H9 (cell line): ENCODE measurements around the gene SOCS3. TPM values are rescaled to one million over a fixed set of nuclear protein-coding genes. Genes with fewer than 3 reads are reported as not detected.

Experiments used
- DNase-seq: peaks from one replicate; pipeline ENCODE4 v3.0.0-alpha.2; 2017
- H2AFZ ChIP-seq: one replicate; pipeline ENCODE4 v1.6.1; 2013; ENCODE audit warnings: mild to moderate bottlenecking, low read length, control low read depth, moderate library complexity
- H2AK5ac ChIP-seq: 2 replicates; pipeline ENCODE4 v1.6.1; 2013; ENCODE audit warnings: low read length, control low read depth, mixed read lengths; ENCODE audit not compliant: insufficient read length
- H2BK120ac ChIP-seq: one replicate; pipeline ENCODE4 v1.6.1; 2013; ENCODE audit warnings: low read depth, mild to moderate bottlenecking, low read length, control low read depth, inconsistent platforms; ENCODE audit not compliant: poor library complexity, severe bottlenecking
- H2BK12ac ChIP-seq: 2 replicates; pipeline ENCODE4 v1.6.1; 2013; ENCODE audit warnings: low read length, control low read depth, mixed read lengths, low read depth; ENCODE audit not compliant: insufficient read length
- H2BK15ac ChIP-seq: 2 replicates; pipeline ENCODE4 v1.6.1; 2013; ENCODE audit warnings: low read depth, low read length, control low read depth
- H2BK20ac ChIP-seq: one replicate; pipeline ENCODE4 v1.6.1; 2013; ENCODE audit warnings: low read depth, mild to moderate bottlenecking, low read length, control low read depth, inconsistent platforms; ENCODE audit not compliant: poor library complexity, severe bottlenecking
- H2BK5ac ChIP-seq: 2 replicates; pipeline ENCODE4 v1.6.1; 2013; ENCODE audit warnings: low read length, control low read depth, mixed read lengths; ENCODE audit not compliant: insufficient read length
- H3K14ac ChIP-seq: 2 replicates; pipeline ENCODE4 v1.6.1; 2013; ENCODE audit warnings: low read length, control low read depth; ENCODE audit not compliant: insufficient read depth
- H3K18ac ChIP-seq: 2 replicates; pipeline ENCODE4 v1.6.1; 2013; ENCODE audit warnings: low read depth, mild to moderate bottlenecking, mixed read lengths, low read length, control low read depth; ENCODE audit not compliant: insufficient read length
- H3K23ac ChIP-seq: 2 replicates; pipeline ENCODE4 v1.6.1; 2013; ENCODE audit warnings: low read length, control low read depth, mixed read lengths, low read depth; ENCODE audit not compliant: insufficient read length
- H3K23me2 ChIP-seq: 2 replicates; pipeline ENCODE4 v1.6.1; 2013; ENCODE audit warnings: low read depth, mild to moderate bottlenecking, mixed read lengths, low read length, control low read depth; ENCODE audit not compliant: insufficient read length, poor library complexity, severe bottlenecking
- H3K27ac ChIP-seq: 2 replicates; pipeline ENCODE4 v1.5.1; 2013; ENCODE audit warnings: low read length, control low read depth, mixed read lengths, low read depth; ENCODE audit not compliant: insufficient read length
- H3K27me3 ChIP-seq: 2 replicates; pipeline ENCODE4 v1.6.1; 2013; ENCODE audit warnings: low read length, control low read depth, inconsistent platforms; ENCODE audit not compliant: insufficient read depth
- H3K4ac ChIP-seq: 2 replicates; pipeline ENCODE4 v1.6.1; 2013; ENCODE audit warnings: low read depth, mild to moderate bottlenecking, control low read depth, inconsistent platforms, low read length, moderate library complexity
- H3K4me1 ChIP-seq: 2 replicates; pipeline ENCODE4 v1.6.1; 2013; ENCODE audit warnings: low read length, control low read depth, inconsistent platforms; ENCODE audit not compliant: insufficient read depth
- H3K4me2 ChIP-seq: 2 replicates; pipeline ENCODE4 v1.6.1; 2013; ENCODE audit warnings: low read length, control low read depth, mixed read lengths; ENCODE audit not compliant: insufficient read length, insufficient read depth
- H3K56ac ChIP-seq: 2 replicates; pipeline ENCODE4 v1.6.1; 2013; ENCODE audit warnings: low read depth, mild to moderate bottlenecking, mixed read lengths, low read length, control low read depth; ENCODE audit not compliant: insufficient read length
- H3K79me1 ChIP-seq: 2 replicates; pipeline ENCODE4 v1.6.1; 2013; ENCODE audit warnings: low read depth, mild to moderate bottlenecking, moderate library complexity, low read length, control low read depth, inconsistent platforms; ENCODE audit not compliant: insufficient read depth, poor library complexity, severe bottlenecking
- H3K79me2 ChIP-seq: 2 replicates; pipeline ENCODE4 v1.6.1; 2013; ENCODE audit warnings: low read length, control low read depth, inconsistent platforms; ENCODE audit not compliant: insufficient read depth
- H3K9ac ChIP-seq: 2 replicates; pipeline ENCODE4 v1.6.1; 2013; ENCODE audit warnings: low read length, control low read depth, mixed read lengths; ENCODE audit not compliant: insufficient read length; ENCODE audit errors: extremely low read depth
- H3K9me3 ChIP-seq: one replicate; pipeline ENCODE4 v1.6.1; 2013; ENCODE audit warnings: low read depth, low read length, inconsistent platforms; ENCODE audit not compliant: control insufficient read depth
- H3T11ph ChIP-seq: one replicate; pipeline ENCODE4 v1.6.1; 2013; ENCODE audit warnings: mild to moderate bottlenecking, low read length, control low read depth, inconsistent platforms
- H4K20me1 ChIP-seq: one replicate; pipeline ENCODE4 v1.6.1; 2013; ENCODE audit not compliant: control insufficient read depth, insufficient read length, insufficient read depth
- H4K5ac ChIP-seq: 2 replicates; pipeline ENCODE4 v1.6.1; 2013; ENCODE audit warnings: low read depth, mild to moderate bottlenecking, mixed read lengths, low read length, control low read depth; ENCODE audit not compliant: insufficient read length
- H4K8ac ChIP-seq: replicated peaks from 2 replicates; pipeline ENCODE4 v1.6.1; 2013; ENCODE audit warnings: low read length, control low read depth, mixed read lengths, low read depth; ENCODE audit not compliant: insufficient read length
- H4K91ac ChIP-seq: 2 replicates; pipeline ENCODE4 v1.6.1; 2013; ENCODE audit warnings: low read depth, mild to moderate bottlenecking, moderate library complexity, mixed read lengths, low read length, control low read depth; ENCODE audit not compliant: insufficient read length
- H3K27ac Mint-ChIP-seq, 3 experiments: 2 replicates in 2 of 3; 3 replicates in 1 of 3; pipeline ENCODE4 v1.8.0; 2020 to 2021; ENCODE audit warnings: mixed read lengths in 3 of 3, mild to moderate bottlenecking in 1 of 3, moderate library complexity in 1 of 3
- H3K27me3 Mint-ChIP-seq: 2 replicates; pipeline ENCODE4 v1.8.0; 2021; ENCODE audit warnings: low read depth, mild to moderate bottlenecking, moderate library complexity, mixed read lengths
- H3K36me3 Mint-ChIP-seq, 3 experiments: 2 replicates in 2 of 3; 3 replicates in 1 of 3; pipeline ENCODE4 v1.8.0; 2020 to 2021; ENCODE audit warnings: low read depth in 3 of 3, mixed read lengths in 3 of 3; ENCODE audit not compliant: insufficient read depth in 1 of 3
- H3K4me1 Mint-ChIP-seq, 2 experiments: 2 replicates each; pipeline ENCODE4 v1.8.0; 2020; ENCODE audit warnings: mixed read lengths in 2 of 2
- H3K4me3 Mint-ChIP-seq, 2 experiments: 2 replicates in 1 of 2; 3 replicates in 1 of 2; pipeline ENCODE4 v1.8.0; 2020 to 2021; ENCODE audit warnings: mild to moderate bottlenecking in 2 of 2, mixed read lengths in 2 of 2, moderate library complexity in 1 of 2
- H3K9me3 Mint-ChIP-seq, 2 experiments: 2 replicates in 1 of 2; 3 replicates in 1 of 2; pipeline ENCODE4 v1.8.0; 2020; ENCODE audit warnings: mild to moderate bottlenecking in 2 of 2, mixed read lengths in 2 of 2, moderate library complexity in 1 of 2
- WGBS: extraction: QIAGEN DNeasy Blood & Tissue Kit; methylation state at CpG from one replicate; pipeline ENCODE4 v1.1.7; 2013; ENCODE audit warnings: missing lambda C conversion rate, low lambda C conversion rate, mixed read lengths; ENCODE audit not compliant: insufficient read length; ENCODE audit errors: extremely low coverage; 5-methylcytosine and 5-hydroxymethylcytosine counted together
- total RNA-seq: library from RNA; stranded (reverse); gene quantifications from 2 replicates; pipeline ENCODE4 v1.2.1, GENCODE V29; 2021
- TF ChIP-seq, protein P1 (sequence below): fragments of 200-600 bp; sonication (generic); conservative IDR thresholded peaks from 3 replicates; pipeline ENCODE4 v1.8.0; 2021; ENCODE audit warnings: antibody characterized with exemption, mild to moderate bottlenecking

Gene SOCS3
- total RNA-seq, 1 experiment from 2014 or later: 9.5 TPM

DNA sequence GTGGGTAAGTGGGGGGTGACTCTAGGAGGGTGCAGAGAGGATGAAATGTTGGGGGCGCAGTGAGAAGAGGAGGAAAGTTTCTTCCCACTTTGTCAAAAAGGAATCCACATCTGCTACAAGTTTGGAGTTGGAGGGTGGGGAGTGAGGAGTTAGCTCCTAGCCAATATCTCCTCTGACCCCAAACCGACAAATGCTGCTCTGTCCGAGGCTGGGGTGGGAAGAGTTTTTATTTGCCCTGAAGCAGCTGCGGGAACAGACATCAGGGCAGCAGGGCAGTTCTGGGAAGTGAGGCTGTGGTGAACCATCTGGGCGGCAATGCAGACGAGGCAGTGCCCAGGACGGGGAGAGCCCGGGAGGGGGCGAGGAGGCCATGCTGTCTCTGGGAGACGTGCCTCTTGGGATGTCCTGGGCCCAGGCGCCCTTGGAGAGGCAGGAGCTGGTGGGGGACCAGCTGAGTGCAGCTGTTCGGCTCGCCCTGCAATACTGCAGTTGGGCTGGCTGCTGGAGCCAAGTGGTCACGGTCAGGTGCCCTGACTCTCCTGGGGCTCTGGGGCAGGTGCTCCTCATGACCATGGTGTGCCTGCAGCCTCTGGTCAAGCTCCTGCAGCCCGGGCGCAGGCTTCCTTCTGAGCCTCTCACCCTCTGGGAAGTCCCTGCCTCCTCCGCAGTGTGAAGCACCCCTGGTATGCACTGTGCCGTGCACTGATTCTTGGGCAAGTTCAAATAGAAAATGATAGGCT lies 6.4 kb upstream of the SOCS3 start:
- Histone ChIP-seq H2BK5ac (no peak overlapping the region), H3K4me1 (peaks cover 16% of the 10 kb centered on the region; the same call in 1 of the 2 replicates), H3K27me3 (no peaks in the 10 kb centered on the region; the same call in 1 of the 2 replicates), H4K5ac (no peak overlapping the region), H3K9me3 (no peaks in the 10 kb centered on the region), H4K91ac (no peak overlapping the region), H3K27ac (peak overlapping the region; percentile 75), H2BK12ac (peak overlapping the region; percentile 40), H2BK20ac (no peak overlapping the region), H3K56ac (no peak overlapping the region), H3K23me2 (no peaks in the 10 kb centered on the region), H3K9ac (no peak overlapping the region), H4K8ac (no peak overlapping the region), H2AK5ac (no peak overlapping the region), H3K4ac (no peak overlapping the region), H2AFZ (no peak overlapping the region), H3K23ac (no peak overlapping the region), H4K20me1 (no peaks in the 10 kb centered on the region), H2BK15ac (no peak overlapping the region), H3K18ac (peak overlapping the region; percentile 59), H2BK120ac (no peak overlapping the region), H3K4me2 (peak overlapping the region; percentile 17), H3T11ph (no peak overlapping the region), H3K79me1 (no peaks in the 10 kb centered on the region), H3K79me2 (no peaks in the 10 kb centered on the region), H3K14ac (peak overlapping the region; percentile 74)
- TF ChIP-seq, protein P1, sequence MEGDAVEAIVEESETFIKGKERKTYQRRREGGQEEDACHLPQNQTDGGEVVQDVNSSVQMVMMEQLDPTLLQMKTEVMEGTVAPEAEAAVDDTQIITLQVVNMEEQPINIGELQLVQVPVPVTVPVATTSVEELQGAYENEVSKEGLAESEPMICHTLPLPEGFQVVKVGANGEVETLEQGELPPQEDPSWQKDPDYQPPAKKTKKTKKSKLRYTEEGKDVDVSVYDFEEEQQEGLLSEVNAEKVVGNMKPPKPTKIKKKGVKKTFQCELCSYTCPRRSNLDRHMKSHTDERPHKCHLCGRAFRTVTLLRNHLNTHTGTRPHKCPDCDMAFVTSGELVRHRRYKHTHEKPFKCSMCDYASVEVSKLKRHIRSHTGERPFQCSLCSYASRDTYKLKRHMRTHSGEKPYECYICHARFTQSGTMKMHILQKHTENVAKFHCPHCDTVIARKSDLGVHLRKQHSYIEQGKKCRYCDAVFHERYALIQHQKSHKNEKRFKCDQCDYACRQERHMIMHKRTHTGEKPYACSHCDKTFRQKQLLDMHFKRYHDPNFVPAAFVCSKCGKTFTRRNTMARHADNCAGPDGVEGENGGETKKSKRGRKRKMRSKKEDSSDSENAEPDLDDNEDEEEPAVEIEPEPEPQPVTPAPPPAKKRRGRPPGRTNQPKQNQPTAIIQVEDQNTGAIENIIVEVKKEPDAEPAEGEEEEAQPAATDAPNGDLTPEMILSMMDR: no peak
- no peaks in the 10 kb centered on the region; a peak in 2 of 5 replicates for H3K9me3 Mint-ChIP-seq
- DNase-seq: peak; percentile 66
- no peaks in the 10 kb centered on the region for H3K36me3 Mint-ChIP-seq
- H3K27me3 Mint-ChIP-seq: peaks cover 12% of the 10 kb centered on the region
- no CpG with 5 or more reads among the region's 18 CpGs for WGBS
- H3K4me3 Mint-ChIP-seq: peak overlapping the region; percentile 19 to 67; a peak in 4 of 5 replicates
- peak overlapping the region; percentile 90 to 99 (median 98) for H3K27ac Mint-ChIP-seq
- peaks cover 77 to 78% of the 10 kb centered on the region in 2 experiments for H3K4me1 Mint-ChIP-seq
